ENCODE measurements around the gene RYR1.
"Not testable (repeated sequence)": the region's sequence is repeated elsewhere in the genome, so short reads cannot be mapped to it uniquely, and the experiment has no call there.

RYR1 gene

GRCh38 chr19:38400361-38400760, 33.1 kb upstream of the RYR1 start:
- no peak for DNase-seq

GRCh38 chr19:38401148-38401547, 32.3 kb upstream of the RYR1 start:
- no peak for DNase-seq

- no peak for DNase-seq
Observed at GRCh38 chr19:38402623-38402966, 30.9 kb upstream of the RYR1 start.

GRCh38 chr19:38402967-38403674, 30.4 kb upstream of the RYR1 start, which contains the start of gene FAM98C:
FAM98C (plus strand) TSS chr19:38403093; CDS start chr19:38403154, 61 bp downstream.
- DNase-seq = peak; percentile 99

GRCh38 chr19:38404858-38405257, 28.6 kb upstream of the RYR1 start:
- DNase-seq = no peak

- DNase-seq = no peak
Observed at GRCh38 chr19:38405276-38405675, 28.2 kb upstream of the RYR1 start.

- no peak for DNase-seq
Observed at GRCh38 chr19:38409631-38410133, 23.8 kb upstream of the RYR1 start.

GRCh38 chr19:38410407-38410806, 23.1 kb upstream of the RYR1 start:
- DNase-seq = not testable (repeated sequence)

GRCh38 chr19:38411041-38411712, 22.3 kb upstream of the RYR1 start:
- no peak for DNase-seq

GRCh38 chr19:38411898-38412297, 21.6 kb upstream of the RYR1 start:
- not testable (repeated sequence) for DNase-seq

GRCh38 chr19:38412491-38412890, 21.0 kb upstream of the RYR1 start:
- DNase-seq = no peak

- no peak for DNase-seq
Observed at GRCh38 chr19:38412961-38413360, 20.5 kb upstream of the RYR1 start.

- DNase-seq = no peak
Observed at GRCh38 chr19:38413416-38413815, 20.1 kb upstream of the RYR1 start.

- no peak for DNase-seq
Observed at GRCh38 chr19:38417146-38417543, 16.3 kb upstream of the RYR1 start.

GRCh38 chr19:38417544-38418506, 15.7 kb upstream of the RYR1 start:
- peak; percentile 85 for DNase-seq

GRCh38 chr19:38420935-38421334, 12.6 kb upstream of the RYR1 start:
- DNase-seq = no peak

GRCh38 chr19:38421856-38422255, 11.6 kb upstream of the RYR1 start:
- DNase-seq = no peak

GRCh38 chr19:38422438-38422837, 11.1 kb upstream of the RYR1 start:
- no peak for DNase-seq

GRCh38 chr19:38424272-38424671, 9.2 kb upstream of the RYR1 start:
- DNase-seq = no peak

GRCh38 chr19:38425222-38425809, 8.2 kb upstream of the RYR1 start:
- no peak for DNase-seq

- DNase-seq = peak; percentile 72
Observed at GRCh38 chr19:38425810-38426466, 7.6 kb upstream of the RYR1 start, which contains the start of gene RASGRP4. RASGRP4 (minus strand) TSS chr19:38426219; CDS start chr19:38426091, 128 bp downstream.

GRCh38 chr19:38427035-38427677, 6.3 kb upstream of the RYR1 start:
- DNase-seq = peak; percentile 90
